ENCODE measurements around the gene CENPB.
"Not testable (repeated sequence)": the region's sequence is repeated elsewhere in the genome, so short reads cannot be mapped to it uniquely, and the experiment has no call there.

CENPB gene

GRCh38 chr20:3786665-3787323, at the start of gene CENPB:
CENPB (minus strand) TSS chr20:3786740; CDS start chr20:3786483, 257 bp downstream.
- TF ChIP-seq CTCF (IDR thresholded peaks at IDR 0.05; ENCODE audit: low read depth, low read length, missing control alignments): peak; percentile 64
- DNase-seq (ENCODE audit: low read depth): no peak
- in situ Hi-C loops (cut with HindIII; ENCODE audit: low sequenced_read_pairs): no loop called here
- H3K4me3 ChIP-seq (ENCODE audit: low read depth, low read length): peak within 1 kb of the TSS; percentile 47

DNA sequence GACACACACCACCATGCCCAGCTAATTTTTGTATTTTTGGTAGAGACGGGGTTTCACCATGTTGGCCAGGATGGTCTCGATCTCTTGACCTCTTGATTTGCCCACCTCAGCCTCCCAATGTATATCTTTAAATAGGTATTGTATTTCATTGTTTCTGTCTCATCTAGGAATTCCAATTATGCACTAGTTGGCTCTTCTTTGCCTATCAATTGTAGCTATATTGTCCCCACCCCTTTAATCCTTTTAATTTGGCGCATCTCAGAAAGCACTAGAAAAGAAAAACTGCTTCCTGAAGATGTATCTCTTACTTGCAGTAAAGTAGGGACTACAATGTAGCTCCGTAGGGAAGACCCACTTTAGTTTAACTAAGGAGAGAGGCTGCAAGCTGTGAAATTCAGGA, 49.6 kb upstream of the CENPB start:
- H3K4me3 ChIP-seq (ENCODE audit: low read depth, low read length): no peak overlapping the region
- no peak for TF ChIP-seq CTCF (IDR thresholded peaks at IDR 0.05; ENCODE audit: low read depth, low read length, missing control alignments)
- in situ Hi-C loops (cut with HindIII; ENCODE audit: low sequenced_read_pairs): no loop called here
- DNase-seq (ENCODE audit: low read depth): no peak

DNA sequence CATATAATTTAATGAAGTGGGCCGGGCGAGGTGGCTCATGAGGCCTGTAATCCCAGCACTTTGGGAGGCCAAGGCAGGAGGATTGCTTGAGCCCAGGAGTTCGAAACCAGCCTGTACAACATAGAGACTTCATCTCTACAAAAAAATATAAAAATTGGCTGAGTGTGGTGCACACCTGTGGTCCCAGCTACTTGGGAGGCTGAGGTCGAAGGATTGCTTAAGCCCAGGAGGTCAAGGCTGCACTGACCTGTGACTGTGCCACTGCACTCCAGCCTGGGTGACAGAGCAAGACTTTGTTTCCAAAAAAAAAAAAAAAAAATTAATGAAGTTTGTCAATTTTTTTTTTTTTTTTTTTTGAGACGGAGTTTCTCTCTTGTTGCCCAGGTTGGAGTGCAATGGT, 43.4 kb upstream of the CENPB start:
- H3K4me3 ChIP-seq (ENCODE audit: low read depth, low read length); in situ Hi-C loops (cut with HindIII; ENCODE audit: low sequenced_read_pairs); DNase-seq (ENCODE audit: low read depth): not testable (repeated sequence)

GRCh38 chr20:3828798-3829197, 42.3 kb upstream of the CENPB start:
- no peak for TF ChIP-seq CTCF (IDR thresholded peaks at IDR 0.05; ENCODE audit: low read depth, low read length, missing control alignments)
- no peak for DNase-seq (ENCODE audit: low read depth)
- in situ Hi-C loops (cut with HindIII; ENCODE audit: low sequenced_read_pairs): no loop called here
- H3K4me3 ChIP-seq (ENCODE audit: low read depth, low read length): no peak overlapping the region

DNA sequence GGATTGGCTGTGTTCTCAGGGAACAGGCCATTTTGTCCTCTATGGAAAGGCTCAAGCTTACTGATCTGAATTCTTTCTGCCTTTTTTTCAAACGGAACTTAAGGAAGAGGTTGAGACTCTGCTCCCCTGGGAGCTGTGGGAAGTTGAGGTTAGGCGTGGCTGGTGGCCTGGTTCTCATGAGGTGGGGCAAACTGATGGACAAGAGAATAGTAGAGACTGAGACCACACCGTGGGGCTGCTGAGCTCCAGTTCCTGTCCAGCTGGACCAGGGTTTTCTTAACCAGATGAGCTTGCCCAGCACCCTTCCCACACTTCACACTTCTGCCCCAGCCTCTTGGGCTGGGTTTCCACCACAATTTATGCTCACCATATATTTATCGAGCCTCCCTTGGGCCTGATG, 39.9 kb upstream of the CENPB start:
- in situ Hi-C loops (cut with HindIII; ENCODE audit: low sequenced_read_pairs): no loop called here
- TF ChIP-seq CTCF (IDR thresholded peaks at IDR 0.05; ENCODE audit: low read depth, low read length, missing control alignments): no peak
- DNase-seq (ENCODE audit: low read depth): no peak
- no peak overlapping the region for H3K4me3 ChIP-seq (ENCODE audit: low read depth, low read length)

- H3K4me3 ChIP-seq (ENCODE audit: low read depth, low read length): no peak overlapping the region
- in situ Hi-C loops (cut with HindIII; ENCODE audit: low sequenced_read_pairs): no loop called here
- no peak for TF ChIP-seq CTCF (IDR thresholded peaks at IDR 0.05; ENCODE audit: low read depth, low read length, missing control alignments)
- DNase-seq (ENCODE audit: low read depth): no peak
Measured at GRCh38 chr20:3825526-3825925, 39.0 kb upstream of the CENPB start.

DNA sequence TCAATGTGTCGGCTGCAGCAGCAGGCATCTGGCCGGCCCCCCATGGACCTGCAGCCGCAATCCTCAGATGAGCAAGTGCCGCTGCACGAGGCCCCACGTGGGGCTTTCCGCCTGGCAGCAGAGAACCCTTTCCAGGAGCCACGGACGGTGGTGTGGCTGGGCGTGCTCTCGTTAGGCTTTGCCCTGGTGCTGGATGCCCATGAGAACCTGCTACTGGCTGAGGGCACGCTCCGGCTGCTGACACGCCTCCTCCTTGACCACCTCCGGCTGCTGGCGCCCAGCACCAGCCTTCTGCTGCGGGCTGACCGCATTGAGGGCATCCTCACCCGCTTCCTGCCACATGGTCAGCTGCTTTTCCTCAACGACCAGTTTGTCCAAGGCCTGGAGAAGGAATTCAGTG, 37.3 kb upstream of the CENPB start:
- no peak for DNase-seq (ENCODE audit: low read depth)
- in situ Hi-C loops (cut with HindIII; ENCODE audit: low sequenced_read_pairs): no loop called here
- no peak overlapping the region for H3K4me3 ChIP-seq (ENCODE audit: low read depth, low read length)
- no peak for TF ChIP-seq CTCF (IDR thresholded peaks at IDR 0.05; ENCODE audit: low read depth, low read length, missing control alignments)

Data from astrocyte of the cerebellum (primary cell).